GM19239 (cell line): ENCODE data around the gene SKAP2.
A peak's percentile ranks its signal among the peaks of the same experiment; 100 is the strongest.

Experiments
- DNase-seq: peaks from one replicate; pipeline ENCODE4 v3.0.0; 2011; ENCODE audit warnings: low spot score; ENCODE audit not compliant: insufficient read length
- FAIRE-seq: peaks from 2 replicates; lab custom pipeline; 2011; peaks lifted over from hg19 to GRCh38; lab: Jason Lieb, UNC

SKAP2 gene

DNA sequence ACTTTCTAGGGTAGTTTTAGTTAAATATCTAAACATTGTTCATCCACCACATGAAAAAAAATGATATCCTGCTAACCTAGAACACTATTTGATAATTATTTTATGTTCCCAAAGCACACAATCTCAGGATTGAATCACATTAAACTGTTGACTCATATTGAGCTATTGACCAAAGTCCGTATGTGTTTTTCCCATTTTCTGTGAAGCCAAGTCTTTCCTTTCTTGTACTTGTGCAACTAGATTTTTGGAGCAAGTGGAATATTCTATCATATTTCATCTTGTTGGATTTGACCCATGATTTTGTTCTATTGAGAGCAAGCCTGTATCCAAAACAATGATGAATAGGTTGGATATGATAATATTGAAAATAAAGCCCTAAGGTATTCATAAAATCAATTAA lies 164.6 kb downstream of the SKAP2 start:
- no peak for DNase-seq

DNA sequence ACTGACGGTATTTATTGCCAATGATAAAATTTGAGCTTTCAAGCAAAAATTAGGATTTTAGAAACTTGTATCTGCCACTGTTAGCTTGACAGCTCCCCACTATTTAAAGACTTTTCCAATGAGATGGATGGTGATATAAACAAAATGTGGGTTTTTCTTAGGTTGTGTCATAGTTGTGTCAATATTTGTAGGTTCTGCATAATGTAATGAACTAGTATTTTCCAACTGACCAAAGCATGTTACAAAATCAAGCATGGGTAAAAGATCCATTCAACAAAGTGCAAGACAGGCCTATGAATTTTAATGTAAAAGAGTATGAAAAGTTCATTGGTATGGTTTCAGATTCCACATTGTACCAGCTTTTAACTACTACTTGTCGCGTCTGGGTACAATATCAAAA lies 165.6 kb downstream of the SKAP2 start:
- FAIRE-seq = no peak
- DNase-seq = no peak

More for the DNA sequence above, 164.6 kb downstream of the SKAP2 start:
- FAIRE-seq = no peak

DNA sequence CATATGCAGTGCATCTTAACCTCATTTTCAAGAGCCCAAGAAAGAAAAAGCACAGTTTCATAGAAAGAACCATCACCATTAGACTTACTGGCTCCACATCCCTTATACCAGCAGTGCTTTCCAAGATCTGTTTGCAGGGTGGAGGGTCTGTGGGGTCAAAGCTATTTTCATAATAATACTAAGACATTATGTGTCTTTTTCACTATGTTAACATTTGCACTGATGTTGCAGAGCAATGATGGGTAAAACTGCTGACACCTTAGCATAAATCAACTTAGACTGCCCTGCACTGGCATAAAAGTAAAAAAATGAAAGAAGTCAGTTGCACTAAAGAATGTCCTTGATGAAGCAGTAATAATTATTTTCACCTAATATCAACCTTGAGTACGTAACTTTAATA lies 166.2 kb downstream of the SKAP2 start:
- FAIRE-seq (no peak), DNase-seq (no peak)

DNA sequence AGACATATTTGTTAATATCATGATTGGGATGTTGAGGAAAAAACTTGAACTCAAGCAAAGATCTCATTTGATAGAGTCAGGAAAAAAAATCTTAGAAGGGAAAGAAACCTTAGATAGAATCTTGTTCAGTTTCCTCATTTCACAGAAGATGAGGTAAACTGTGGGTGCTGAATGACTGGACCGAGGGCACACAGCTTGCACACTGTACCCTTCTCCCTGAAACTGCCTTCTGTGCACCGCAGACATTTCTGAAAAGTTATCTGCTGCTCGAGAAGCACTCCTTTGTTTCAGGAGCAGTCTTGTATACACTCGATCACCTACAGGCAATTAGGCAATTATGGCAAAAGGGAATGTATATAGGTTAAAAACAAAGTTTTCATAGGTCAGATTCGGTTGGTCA lies 167.4 kb downstream of the SKAP2 start:
- no peak for DNase-seq
- no peak for FAIRE-seq

DNA sequence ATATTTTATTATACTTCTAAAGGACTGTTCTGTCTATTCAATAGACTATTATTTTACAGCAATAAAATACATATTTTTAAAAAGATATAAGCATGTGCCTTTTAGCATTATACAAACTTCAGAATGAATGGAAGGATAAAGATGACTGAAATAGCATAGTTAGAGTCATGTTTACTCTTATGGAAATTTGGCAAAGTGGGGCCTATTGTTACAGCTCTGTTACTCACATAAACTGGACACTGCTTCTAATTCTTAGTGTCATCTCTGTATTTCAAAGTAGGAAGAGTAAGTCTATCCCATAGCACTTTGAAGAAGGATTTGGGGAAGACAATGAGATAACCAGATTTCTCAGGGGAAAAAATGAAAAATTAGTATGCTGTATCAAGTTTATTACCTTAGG lies 168.2 kb downstream of the SKAP2 start:
- no peak for DNase-seq
- FAIRE-seq = no peak

DNA sequence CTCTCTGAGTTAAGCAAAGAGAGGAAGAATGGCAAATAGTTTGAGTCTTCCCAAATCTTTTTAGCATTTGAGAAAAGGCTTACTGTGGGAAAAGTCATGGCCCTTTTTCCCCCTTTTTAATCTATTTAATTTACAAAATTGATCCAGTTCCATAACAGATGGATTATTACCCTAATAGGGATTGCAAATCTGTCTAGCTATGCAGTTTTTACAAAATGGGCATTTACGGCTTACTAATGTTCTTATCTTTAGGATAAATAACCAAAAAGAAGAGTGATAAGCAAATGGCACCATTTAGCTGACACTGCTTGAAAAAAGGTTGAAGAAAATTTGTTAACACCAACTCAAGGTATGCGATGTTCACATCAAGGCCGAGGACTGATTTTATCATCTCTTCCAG lies 169.7 kb downstream of the SKAP2 start:
- DNase-seq = no peak
- FAIRE-seq = no peak

DNA sequence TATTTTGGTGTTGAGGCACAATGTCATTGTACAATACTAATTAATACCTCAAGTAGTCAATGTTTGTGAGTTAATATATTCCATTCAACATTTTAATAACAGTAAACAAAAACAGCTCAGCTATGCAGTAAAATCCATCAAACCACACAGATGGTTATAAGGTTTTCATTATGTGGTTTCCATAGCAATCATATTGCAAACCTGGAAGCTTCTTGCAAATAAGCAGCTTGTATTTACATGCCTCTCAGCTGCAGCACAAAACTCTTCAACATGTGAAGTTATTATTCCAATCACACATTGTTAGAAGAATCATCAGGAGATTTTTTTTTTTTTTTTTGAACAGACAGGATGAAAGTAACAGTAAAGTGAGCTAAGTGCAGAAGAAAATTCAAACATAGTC lies 170.2 kb downstream of the SKAP2 start:
- FAIRE-seq (no peak), DNase-seq (no peak)

DNA sequence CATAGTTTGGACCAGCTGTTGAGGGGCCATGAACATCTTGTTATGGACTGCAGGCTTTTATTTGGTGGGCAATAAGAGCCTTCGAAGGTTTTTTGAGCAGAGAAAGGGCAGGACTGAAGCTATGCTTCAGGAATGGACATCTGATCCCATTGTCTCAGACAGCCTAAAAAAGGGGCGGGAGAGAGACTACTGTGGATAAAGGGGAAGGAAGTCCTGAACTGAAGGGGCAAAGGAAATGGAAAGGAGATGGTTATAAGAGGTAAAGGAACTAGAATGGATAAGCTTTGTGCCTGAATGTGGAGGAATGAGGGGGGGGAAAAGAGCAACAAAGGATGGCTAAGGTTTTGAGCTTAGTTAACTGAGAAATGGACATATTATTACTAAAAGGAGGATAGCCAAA lies 172.5 kb downstream of the SKAP2 start:
- no peak for FAIRE-seq

DNA sequence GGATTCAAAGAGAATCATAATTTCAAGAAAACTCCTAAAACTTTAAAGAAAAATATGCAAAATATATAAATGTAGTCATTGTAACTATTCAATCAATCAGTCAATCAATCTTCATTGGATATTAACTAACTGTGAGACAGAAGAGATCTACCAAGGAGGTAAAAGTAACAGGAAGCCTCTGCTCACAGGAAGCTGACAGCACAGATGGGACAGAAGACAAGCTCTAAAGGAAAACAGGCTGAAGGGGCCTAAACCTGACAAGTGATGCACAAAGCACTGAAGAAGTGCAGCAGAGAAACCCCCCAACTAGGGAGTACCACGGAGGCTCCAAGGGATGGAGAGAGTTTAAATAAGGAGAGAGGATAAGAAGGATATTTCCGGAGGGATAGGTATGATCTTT lies 173.0 kb downstream of the SKAP2 start:
- DNase-seq = no peak
- no peak for FAIRE-seq

More for the DNA sequence above, 172.5 kb downstream of the SKAP2 start:
- DNase-seq = no peak

DNA sequence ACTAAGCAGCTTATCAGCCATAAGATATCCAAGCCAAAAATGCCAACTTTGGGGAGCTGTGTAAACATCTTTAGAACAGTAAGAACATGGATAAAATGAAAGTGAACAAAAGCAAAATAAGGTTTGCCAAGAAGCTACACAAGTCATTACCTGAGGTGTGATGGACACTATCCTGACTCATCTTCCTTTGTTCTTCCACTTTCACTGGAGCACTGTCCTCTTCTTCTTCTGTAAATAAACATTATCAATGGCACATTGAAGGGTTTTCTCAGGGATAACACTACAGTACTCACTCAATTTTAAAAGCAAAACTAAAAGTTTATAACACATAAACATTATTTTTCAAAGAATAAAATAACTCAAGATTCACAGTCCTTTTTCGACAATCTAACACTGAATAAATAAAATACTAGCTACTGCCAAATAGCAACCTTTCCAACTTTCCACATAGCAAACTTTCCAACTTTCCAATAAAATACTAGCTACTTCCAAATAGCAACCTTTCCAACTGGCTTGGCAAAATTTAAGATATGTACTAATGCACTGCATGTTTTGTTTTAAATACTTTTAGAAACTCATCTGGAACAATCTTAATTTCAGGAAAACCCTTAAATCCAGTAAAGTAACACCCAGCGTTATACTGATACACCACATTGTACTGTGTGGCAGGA lies 174.1 kb downstream of the SKAP2 start:
- FAIRE-seq (no peak), DNase-seq (no peak)

DNA sequence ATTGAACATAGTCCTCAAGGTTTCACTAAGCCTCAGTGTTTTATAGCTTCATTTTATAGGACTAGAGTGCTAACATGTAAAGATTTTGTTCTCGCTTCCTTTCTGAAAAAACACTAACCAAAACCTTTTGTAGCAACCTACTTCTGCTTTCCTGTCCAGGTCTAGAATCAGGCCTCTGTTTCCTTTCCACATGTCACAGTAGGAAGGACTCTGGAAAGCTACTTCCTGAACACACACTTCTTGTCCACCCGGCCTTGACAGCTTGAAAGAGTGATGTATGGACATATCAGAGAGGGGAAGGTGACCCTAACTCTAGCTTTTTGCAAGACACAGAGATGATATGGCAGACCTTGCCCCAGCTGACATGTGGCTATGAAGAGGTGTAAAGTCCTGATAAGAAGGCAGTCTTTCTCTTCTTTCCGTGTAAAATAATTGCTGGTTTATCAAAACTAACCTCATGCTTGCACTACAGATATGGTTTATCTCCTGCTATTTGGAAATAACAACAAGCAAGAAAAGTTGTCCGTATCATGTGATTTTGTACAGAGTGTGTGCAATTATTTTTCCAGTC lies 175.4 kb downstream of the SKAP2 start:
- peak; percentile 81 for FAIRE-seq
- peak; percentile 15 for DNase-seq

DNA sequence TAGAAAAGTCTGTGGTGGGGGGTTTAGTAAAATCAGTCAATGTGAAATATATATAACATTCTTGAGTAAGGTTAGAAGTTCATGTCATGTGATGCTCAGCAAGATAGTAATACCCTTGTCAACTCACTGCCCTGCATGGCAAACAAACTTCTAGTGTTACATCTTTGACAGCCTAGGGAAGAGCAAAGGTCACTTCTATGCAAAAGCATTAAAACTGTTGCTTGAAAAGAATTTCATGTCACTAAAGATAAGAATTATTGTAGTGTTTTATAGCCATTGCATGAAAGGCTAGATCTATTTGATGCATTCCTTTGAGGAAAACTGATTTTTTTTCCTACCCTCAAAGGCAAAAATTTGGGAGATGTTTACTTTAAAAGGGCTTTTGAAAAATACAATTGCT lies 176.0 kb downstream of the SKAP2 start:
- FAIRE-seq (no peak), DNase-seq (no peak)

DNA sequence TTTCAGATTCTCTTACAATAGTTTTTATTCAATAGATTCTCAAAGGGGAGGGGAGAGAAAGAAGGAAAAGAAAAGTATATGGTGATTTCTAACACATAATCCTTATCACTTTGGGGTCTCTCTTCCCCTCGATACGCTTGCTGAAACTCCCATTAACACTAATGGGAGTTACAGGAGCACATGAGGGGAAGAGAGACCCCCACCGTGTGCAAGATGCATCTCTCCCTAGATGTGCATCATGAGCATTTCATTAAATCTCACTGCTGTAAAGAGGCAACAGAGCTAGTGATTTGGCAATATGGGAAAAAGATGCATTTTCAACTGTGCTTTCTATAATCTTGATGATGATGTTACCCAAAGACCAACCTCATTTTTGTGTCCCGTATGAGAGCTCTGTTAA lies 177.4 kb downstream of the SKAP2 start:
- DNase-seq (no peak), FAIRE-seq (no peak)

DNA sequence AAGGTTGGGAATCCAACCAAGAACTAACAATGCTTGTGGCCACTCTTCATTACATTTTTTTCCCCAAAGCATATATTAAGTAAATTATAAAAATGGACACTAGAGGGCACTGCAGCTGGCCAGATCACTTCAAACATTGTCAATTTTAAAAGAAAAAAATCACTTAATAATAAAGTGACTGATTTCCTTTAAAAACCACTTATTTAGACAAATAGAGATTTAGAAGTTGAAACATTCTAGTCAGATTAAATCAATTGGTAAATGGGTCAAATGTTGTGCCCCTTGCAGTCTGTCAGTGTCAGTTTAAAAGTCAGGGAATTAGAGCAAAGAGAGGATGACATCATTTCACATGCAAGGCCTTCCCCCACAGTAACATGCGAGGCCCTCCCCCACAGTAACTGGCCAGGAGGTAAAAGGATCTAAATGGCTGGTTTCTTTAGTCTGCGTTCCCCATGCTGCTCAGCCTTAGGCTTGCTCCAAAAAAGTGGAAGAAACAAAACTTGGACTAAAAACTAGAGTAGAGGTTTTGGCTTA lies 177.9 kb downstream of the SKAP2 start:
- DNase-seq = no peak
- peak; percentile 59 for FAIRE-seq

DNA sequence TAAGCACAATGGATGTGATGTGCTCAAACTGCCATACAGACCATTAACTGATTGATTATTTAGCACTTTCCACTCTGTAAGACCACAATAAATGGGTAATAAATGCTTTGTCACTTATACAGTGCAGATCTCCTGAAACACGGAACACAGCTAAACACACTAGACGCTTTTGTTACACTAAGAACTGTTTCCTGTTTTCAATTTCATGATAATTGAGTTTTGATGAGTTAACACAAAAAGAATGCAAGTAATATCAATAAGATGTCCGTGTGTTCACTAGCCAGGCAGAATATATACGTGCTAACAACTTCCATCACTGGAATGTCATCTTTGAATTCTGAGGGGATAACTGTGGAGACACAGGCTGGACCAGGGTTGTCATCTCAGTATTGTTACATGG lies 178.8 kb downstream of the SKAP2 start:
- FAIRE-seq = peak; percentile 23
- DNase-seq = no peak

DNA sequence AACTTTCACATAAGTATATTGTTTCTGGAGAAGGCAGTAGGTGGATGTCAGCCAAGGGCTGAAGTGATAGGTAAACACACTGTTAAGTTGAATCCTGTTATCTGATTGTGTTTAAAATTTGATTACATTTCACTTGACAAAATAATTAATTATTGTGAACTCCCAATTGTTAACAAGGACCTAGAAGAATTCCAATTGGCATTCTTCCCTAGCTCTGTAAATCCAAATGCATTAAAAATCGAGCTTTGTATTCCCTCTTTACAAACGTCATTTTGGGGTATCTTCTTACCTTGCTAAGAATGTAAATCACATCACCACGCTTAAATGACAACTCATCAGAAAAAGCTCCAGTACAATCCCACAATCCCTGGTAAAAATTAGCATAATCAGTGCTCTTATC lies 179.9 kb downstream of the SKAP2 start:
- FAIRE-seq = no peak
- no peak for DNase-seq

DNA sequence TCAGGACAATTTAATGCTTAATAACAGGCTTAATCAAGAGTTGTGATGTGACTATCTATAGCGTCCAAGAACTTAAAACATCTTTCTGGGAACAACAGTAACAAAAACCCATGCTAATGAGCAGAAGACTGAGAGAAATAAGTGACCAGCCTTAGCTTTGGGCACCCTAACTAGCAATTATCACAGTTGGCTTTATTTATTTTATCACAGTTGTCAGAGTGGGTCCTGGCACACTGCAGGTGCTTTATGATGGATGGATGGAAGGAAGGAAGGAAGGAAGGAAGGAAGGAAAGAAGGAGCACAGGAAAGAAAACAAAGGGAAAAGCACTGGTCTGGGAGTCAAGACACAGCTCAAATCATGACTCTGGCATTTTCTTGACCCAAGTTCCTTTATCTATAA lies 181.1 kb downstream of the SKAP2 start:
- DNase-seq (no peak), FAIRE-seq (no peak)

DNA sequence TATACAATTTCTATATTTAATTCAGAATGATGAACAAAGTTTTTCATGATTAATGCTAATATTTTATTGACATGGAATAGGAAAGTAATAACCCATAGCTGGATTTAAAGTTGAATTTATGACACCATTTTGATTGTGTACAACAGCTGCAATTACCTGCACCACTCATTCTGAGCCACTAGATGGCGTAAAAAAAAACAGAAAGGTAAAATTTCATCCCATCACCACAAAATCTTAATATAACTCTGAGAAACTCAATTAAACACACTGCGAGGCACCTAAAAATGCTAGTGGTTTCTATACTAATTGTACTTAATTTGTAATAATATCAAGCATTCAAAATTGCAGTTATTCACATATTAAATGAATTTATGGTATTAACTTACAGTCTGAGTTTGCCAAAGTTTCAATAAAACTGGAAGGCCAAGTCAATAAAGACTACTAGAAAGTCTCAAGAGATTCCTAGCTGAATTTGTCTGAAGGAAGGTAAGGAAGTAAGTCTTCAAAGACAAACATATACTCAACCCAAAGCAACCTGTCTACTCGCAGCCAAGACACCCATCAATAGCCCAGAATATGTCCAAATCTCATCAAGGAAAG lies 182.5 kb downstream of the SKAP2 start:
- no peak for DNase-seq
- peak; percentile 93 for FAIRE-seq

DNA sequence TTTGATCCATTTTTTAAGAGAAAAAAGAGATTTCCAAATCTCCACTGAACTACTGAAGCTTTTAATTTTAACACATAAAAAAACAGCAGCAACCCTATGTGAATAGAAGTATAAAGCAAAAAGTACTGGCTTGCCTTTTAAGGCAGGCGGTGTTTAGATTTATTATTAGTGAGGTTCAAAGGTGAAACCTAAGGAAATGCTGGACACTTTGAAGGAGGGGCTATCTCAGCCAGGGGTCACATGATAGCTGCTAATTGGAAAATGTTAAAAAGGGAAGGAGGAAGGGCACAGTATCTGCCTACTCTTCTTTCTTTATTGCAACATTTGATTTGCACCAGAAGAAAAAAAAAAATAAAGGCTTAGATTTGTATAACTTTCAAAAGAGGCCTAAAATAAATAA lies 183.8 kb downstream of the SKAP2 start:
- FAIRE-seq = no peak
- DNase-seq = no peak

DNA sequence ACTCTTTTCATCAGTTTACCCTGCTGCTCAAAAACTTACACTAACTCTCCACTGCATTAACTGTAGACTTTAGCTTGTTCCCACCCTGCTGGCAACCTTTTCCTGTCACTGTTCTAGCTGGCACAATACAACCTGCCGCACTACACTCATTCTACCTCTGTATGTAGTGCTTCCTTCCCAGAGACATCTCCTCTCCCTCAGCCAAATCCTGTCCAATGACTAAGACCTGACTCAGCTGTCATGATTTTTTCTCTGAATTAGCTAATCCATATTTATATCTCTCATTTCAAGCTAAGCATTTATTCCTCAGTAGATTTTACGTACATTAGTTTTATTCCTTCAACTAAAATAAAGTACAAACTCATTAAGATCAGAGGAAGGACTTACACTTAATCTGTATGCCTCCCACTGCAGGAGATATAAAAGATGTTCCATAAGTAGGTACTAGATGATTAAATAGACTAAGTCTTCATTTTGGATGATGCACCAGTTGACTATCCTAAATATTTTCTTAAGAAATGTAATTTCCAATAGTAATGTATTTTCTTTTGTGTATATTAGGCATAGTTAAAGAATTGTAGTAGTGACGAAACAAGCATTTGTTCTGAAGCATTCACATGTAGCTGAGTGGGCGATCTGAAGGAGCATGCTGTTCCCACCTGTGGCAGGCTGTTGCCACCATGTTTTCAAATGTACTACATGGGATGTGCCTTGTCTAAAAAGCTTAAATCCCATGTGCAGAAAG lies 189.1 kb downstream of the SKAP2 start:
- DNase-seq (no peak), FAIRE-seq (no peak)

DNA sequence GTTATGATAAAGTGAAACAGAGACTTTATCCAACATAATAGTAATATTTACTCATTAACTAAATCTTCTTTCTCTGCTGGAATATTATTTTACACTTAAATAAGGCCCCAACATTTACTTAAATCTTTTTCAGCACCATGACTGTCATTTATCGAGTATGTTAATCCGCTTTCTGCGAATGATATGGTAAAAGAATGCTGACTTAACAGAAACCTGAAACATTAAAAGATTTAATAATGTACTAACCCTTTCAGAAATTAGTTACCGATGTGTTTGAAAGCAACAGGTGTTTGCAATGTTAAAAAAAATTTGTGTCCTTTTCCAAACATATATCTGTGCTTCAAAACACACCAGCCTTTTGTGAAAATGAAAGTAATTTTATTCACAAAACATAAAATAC lies 190.5 kb downstream of the SKAP2 start:
- DNase-seq (no peak), FAIRE-seq (no peak)
